GM18858 (cell line): ENCODE data around the gene ECHS1.

Experiments used
- ATAC-seq: cut with Tn5 transposase; IDR thresholded peaks from one replicate; pipeline ENCODE4 v1.9.1; 2021; ENCODE audit not compliant: unreplicated experiment

The ECHS1 gene

DNA sequence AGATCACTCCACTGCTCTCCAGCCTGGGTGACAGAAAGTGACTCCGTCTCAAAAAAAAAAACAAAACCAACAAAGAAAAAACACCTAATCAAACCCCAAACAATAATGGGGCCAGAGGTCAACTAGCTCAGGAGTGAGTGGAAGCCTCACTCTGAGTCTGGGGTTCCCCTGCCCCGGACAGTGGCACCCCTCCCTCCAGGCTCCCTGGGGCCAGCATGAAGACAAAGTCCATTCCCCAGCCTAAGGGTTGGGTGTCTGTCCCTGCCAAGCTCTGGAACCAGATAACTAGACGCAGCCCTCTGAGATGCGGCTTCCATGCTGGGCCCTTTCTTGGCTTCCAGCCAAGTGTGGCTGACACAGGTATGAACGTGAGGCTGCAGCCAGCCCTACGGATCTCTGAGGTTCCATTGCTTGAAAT is 13.6 kb downstream of the ECHS1 start:
- no peak for ATAC-seq

DNA sequence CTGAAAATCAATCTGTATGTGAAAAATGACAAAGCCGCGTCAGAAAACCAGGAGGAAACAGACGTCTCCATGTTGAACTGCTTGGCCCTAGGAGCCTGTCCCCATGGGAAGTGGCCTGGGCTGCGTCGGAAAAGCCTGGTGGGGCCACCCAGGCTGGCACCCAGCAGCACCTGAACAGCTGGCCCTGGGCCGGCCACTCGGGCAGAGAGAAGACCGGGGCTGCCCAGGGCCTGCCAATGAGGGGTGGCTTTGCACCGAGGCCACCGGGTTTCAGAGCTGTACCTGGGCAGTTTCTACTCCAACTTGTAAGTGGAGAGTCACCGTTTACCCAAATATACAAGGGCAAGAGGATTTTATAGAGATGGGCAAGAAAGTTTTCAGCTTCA is 14.2 kb downstream of the ECHS1 start:
- no peak for ATAC-seq

DNA sequence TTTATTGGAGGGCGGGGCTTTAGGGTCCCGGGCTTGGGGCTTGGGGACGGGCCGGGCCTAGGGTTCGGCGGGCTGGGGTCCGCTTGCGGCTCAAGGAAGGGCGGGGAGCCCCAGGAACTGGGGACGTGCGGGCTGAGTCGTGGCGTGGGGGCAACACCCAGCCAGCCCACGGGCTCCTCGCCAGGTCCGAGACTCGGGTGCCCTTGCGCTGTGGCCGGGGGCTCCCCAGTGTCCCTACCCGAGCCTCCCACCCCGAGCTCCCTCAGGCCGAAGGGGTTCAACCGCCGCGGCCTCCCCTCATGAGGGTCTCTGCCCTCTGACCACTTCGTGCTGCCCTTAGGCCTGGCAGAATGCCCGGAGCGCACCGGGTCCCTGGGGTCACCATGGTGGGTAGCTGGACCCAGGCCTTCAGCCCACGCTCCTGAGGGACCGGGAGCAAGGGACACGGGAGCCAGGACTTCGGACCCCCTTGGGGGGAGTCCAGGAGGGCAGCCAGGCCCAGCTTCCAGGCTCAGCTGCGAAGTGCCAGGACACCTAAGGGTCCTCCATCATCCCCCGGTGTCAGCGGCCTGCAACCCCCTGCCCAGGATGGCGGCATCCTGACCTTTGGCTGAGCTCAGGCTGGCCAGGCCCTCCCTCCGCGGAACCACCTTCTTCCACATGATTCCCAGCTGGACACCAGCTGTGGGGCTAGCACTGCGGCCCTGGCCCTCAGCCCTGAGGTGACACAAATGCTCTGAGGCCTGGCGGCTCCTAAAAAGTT is 14.8 kb downstream of the ECHS1 start:
- no peak for ATAC-seq

DNA sequence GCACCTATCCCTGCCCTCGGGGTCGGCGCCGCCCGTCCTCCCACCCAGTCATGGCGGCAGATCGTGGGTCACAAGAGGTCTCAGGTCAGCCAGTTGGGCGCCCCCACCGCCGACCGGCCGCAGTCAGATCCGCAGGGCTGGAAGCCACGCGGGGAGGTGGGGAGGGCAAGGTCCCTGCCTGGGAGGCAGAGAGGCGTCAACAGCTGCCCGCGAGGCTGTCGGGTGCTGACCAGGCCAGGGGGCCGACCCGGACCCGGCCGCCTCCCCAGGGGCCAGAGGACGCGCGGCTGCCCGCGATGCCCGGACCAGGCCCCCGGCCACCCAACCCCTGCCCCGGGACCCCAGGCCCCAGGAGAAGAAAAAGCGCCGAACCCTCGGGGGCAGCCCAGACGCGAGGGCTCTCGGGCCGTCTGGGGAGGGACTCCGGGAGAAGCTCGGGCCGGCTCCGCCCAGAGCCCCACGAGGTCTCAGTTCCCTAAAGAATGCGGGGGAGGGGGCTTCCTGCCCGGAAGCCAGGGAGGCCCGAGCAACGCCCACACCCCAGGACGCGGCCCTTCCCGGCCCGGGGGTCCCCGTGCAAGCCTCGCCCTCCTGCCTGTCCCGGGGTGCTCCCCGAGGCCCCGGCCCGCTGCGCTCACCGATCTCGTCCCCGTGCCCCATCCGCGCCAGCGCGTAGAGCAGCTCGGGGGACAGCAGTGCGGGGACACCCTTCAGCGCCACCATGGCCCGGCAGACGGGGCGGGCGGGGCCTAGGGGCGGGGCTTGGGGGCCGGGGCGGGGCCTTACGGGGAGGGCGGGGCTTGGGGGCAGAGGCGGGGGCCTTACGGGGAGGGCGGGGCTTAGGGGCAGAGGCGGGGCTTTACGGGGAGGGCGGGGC is 15.6 kb downstream of the ECHS1 start, which contains the start of gene FUOM:
Gene FUOM, minus strand, starts transcription at position 735 of the 877 bp plus-strand sequence. Its CDS starts 12 bp downstream, at position 723.
- ATAC-seq, result peak; percentile 58

DNA sequence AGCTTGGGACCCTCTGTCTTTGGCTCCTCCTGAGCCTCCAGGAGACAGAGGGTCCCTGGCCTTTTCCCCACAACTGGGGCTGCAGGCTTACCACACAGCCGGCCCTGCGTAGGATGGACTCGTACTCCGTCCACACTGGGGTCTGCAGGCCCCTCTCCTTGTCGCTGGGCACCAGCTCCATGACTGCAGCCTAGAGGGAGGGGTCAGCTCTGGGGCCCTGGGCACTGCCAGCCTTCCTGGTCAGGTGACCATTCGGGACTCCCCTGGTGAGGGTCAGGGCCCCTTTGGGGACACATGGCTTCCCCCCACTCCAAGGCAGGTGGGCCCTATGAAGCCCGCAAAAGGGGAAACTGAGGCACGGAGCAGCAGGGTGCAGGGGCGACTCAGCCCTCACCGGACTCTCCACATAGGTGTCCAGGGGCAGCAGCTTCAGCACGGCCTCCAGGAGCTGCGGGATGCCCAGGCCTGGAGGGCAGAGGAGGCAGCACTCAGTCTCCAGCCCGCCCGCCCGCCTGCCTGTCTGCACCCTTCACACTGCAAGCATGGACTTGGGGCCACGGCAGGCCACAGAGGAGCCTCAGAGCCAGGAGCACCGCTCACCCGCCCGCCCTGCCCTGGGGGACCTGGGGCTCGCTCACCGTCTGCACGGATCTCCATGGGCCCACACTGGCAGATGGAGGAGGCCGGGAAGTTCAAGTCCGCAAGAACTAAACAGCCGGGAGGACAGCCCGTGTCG is 16.4 kb downstream of the ECHS1 start:
- ATAC-seq, result no peak

DNA sequence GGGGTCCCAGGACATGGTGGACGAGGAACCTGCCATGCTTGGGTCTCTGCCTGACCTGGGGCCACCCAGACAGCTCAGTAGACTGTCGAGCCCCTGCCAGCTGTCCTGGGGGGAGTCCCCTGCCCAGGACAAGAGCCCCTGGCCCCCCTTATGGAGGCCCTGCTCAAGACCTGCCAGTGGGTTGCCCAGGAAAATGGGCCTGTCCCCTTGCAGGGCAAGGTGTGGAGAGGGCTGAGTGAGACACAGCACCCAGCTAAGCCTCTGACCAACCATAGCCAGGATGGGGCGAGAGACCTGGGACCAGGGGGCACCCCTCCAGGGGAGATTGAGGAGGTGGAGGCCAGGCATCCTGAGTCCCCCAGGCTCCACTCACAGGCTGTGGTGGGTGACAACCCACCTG is 17.2 kb downstream of the ECHS1 start:
- ATAC-seq, result no peak

DNA sequence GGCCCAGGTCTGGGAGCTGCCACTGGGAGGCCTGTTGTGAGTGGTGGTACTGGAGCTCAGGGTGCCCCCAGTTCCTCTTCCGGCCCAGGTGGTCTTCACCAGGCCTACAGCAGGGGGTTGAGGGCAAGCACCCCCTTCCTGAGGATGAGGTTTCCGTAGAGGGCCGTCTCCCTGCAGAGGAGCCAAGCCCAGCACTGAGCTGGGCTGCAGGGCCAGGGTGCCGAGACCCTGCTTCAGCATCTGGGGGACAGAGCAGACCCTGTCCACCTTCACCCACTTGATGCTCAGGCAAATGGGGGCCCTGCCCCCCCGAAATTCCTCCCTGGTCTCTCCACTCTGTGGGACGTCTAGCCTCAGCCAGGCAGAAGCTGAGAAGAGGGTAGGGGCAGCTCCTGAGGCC is 17.9 kb downstream of the ECHS1 start:
- ATAC-seq, result no peak

DNA sequence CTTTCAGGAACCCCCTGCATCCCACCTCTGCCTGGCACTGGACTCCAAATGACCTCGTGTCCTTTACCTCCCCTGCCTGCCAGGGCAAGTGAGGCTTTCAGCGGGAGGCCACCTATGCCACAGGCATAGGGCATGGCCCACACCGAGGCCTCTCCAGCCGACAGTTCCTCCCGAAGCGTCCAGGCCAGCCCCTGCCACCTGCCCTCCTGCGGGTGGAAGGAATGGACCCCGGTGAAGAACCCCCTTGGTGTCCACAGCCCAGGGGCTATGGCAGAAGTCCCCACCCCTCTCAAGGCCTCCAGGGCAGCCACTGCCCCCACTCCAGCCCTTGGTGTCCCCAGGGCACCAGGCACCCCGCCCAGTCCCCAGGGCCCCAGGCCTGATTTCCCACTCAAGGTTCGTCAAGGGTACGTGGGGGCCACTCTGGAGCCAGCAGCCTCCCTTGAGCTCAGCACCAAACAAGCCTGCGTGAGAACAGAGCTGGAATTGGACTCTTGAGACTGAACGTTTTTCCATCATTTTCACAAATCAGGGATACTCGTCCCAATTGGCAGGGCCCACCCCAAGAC is 18.4 kb downstream of the ECHS1 start:
- ATAC-seq, result no peak

DNA sequence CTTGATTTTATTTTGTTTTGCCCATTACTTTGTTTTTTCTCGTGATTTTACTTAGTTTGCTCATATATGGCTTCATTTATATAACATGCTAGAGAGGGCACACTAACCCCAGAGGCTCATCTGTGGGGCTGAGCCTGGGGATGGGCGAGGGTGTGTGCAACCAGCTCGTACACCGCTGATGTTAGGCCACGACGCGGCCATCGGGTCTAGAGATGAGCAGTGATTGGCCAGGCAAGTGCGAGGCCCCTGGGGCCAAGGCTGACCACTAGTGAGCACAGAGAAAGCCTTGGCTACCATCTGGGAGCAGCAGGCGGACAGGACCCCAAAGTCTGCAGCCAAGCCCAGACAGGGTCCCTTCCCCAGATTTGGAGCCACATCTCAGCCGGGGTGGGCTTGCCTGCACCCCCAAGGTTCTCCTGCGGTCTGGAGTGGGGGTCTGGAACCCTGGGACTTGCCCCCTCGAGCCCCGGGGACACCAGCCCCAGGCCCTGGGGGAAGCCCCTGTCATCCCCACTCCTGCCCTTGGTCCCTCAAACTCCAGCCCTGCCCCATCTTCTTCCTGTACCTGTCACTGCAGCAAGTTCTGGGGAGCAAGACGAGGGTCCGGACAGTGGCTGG is 19.1 kb downstream of the ECHS1 start:
- no peak for ATAC-seq

DNA sequence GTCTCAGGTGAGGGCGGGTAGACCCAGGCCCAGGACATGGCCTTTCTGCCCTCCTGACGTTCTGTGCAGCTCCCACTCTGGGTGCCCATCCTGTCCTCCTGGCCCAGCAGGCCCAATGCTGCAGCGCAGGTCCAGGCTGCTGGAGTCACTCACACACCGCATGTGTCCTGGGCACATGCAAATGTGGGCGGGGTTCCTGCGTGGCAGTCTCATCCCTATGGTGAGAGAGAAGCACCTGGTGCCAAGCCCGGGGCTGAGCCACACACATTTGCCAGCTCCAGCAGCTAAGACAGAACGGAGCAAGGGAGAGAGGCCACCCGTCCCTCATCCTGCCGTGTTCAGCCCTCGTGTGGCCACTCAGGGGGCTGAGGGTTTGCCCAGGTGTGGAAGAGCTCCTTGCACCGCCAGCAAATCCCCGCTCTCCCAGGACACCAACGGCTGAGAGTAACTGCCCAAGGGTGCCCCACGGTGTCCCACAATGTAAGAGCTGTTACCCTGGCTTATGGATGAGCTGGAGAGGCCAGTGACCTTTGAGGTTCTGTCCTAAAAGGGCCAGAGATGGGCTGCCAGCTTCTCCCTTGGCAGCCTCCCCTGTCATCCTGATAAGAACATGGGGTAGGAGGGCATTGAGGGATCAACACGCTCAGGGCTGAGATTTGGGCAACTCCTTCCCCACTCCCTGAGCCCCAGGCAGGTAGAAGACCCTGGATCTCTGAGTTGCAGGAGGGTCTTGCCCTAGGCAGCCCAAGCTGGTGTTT is 19.8 kb downstream of the ECHS1 start:
- ATAC-seq, result no peak

DNA sequence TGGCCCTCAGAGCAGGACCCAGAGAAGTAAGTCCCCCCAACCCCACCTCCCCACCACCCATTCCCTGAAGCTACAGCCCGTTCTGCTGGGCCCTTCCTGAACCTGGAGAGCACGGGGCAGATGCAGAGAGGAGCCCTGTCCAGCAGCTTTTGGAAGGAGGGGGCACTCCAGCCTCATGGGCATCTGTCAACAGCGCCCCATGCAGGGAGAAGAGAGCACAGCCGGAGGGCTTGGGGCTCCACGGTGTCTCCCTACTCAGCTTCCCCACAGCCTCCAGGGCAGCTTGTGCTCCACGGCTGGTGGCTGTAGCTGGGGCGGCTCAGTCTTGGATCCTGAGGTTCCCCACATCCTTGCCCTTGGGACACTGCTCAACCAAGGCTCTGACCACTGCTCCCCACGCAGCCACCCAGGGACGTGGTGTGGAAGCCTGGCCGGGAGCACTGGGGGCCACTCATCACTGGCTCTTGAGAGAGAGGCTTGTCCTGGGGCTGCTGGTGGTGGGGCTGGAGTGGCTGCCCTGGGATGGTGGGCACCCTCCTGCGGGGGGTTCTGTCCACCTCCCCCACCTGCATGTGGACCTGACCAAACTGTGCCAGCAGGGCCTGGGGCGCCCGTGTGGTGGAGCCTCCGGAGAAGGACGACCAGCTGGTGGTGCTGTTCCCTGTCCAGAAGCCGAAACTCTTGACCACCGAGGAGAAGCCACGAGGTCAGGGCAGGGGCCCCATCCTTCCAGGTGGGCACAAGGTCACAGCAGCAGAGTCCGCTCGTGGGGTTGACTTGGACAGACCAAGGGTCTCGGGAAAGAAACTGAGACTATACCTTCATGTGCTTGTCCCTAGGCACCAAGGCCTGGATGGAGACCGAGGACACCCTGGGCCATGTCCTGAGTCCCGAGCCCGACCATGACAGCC is 21.5 kb downstream of the ECHS1 start:
- no peak for ATAC-seq

DNA sequence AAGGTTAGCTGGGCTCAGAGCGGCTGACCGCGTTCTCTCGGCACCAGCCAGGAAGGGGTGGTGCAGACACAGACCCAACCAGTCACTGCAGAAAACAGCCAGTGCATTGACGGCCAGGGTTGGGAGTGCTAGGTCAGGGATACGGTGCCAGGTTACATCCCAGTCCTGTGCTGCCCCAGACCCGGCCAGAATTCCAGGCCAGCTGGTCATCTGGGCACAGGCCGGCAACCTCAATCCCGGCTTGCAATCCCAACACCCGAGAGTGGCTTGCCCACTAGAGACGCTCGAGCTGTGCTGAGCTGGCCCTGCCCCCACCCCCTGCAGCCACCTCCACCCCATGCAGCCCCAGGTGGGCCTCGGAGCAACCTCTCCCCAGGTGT is 22.2 kb downstream of the ECHS1 start:
- no peak for ATAC-seq

DNA sequence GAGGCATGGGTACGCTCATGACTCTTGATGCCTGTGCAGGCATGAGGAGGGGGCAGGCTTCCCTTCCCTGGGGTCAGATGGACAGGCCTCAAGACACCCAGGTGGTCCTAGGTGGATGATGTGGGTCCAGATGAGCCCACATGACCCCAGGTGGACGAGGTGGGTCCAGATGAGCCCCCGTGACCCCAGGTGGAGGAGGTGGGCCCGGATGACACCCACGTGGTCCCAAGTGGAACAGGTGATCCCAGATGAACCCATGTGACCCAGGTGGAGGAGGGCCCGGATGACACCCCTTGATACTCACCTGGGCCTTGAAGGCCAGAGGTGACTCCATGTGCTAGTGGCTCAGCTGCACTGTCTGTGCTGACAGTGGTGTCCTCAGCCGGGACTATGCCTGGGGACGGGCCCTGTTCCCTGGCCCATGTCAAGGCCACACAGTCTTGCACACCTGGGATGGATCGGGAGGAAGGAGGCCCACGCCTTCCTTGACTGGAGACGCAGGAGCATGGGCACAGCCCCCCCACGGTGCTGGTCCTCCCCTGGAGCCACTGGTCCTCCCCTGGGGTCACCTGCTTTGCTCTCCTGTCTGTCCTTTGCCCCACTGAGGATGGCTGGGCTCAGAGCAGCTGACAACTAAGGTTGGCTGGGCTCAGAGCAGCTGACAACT is 22.7 kb downstream of the ECHS1 start:
- ATAC-seq, result no peak

DNA sequence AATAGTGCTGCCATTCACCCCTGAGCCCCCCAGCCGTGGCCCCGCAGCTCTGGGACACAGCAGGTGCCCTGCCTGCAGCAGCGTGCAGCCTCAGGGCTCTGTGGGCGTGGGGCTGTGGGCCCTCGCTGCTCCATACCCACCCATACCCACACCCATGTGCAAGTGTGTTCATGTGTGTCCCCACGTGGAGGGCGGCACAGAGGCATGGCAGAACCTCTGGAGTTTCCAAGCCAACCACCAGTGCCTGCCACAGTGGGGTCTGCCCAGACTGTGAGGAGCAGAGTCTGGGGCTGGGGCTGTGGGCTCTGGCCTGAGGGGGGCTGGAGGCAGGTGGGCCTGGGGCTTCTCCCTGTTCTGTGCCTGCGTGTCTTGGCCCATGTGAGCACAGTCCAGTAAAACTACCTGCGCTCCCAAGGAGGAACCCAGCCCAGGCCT is 23.6 kb downstream of the ECHS1 start:
- ATAC-seq, result no peak

DNA sequence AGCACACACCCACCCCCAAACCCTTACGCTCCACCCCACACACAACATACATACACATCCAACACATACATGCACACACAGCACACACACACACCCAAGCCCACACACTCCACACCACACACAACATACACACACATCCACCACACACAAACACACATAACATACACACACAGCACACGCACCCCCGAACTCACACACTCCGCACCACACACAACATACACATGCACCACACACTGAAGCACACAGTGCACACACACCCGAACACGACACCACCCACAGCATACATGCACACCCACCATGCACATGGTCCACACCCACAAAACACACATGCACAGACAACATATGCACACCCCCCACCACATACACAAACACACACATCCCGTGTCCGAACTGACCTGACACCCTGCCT is 24.0 kb downstream of the ECHS1 start:
- ATAC-seq, result no peak

DNA sequence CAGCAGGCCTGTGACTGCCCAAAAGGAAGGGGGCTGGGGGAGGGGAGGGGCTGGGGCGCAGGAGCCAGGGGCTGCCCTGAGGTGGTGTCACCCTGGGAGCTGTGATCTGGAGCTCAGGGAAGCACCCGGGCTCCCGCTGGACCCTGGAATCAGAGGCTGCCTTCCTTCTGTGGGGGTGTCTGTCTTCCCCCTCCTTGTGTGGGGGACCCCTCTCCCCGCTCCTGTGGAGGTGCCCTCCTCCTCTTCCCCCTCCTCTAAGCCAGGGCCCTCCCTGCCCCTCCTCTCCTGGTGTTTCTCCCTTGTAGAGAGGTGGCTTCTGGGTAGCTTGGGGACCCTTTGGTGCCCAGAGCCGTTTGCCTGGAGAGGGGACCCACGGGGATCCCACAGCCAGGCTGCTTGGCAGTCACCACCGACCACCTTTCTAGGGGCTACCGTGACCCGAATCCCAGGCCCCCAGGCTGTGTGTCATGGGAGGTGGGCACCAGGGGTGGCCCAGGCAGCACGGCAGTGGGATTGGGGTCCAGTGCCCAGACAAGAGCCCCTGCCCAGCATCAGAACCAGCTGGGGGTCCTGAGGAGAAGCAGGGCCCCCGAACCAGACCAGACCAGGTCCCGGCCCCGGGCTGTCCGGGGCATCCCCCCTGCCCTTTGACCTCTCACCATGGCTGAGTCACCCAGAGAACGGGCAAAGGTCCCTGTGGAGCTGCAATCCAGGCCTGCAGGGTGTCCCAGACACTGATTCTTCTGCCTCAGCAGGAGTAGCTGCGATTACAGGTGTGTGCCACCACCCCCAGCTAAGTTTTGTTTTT is 25.2 kb downstream of the ECHS1 start:
- ATAC-seq, result no peak

DNA sequence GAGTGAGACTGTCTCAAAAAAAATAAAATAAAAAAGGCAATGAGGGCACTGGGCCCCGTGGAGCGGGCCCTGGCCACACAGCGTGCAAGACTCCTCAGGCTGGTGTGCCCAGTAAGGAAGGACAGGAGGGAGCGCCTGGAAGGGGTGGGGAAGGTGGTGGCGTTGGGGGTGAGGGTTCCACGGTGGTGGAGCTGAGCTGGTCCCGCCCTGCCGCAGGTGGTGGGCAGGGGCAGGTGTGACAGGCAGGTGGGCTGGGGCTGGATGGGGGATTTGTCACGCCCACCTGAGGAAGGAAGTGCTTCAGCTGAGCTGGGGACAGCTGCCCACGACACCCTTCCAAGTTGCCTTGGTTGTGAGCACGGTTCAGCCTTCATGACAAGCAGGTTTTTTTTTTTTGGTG is 26.7 kb downstream of the ECHS1 start:
- no peak for ATAC-seq

DNA sequence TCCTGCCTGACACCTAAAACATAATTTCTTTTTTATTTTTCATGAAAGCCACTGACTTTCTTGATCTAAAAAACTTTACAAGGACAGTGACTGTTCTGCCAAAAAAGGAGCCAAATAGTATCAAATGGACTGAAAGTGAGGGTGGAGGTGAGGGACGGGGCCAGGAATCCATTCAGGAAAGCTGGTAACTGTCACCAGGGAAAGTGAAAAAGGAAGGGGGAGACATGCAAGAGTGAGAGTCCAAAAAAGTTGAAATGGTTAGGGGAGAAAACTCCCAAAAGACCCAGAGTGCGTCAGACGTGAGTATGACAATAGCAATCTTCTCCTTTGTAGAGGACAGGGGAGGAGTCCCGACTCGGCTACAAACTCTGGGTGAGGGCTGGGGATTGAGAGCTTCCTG is 28.9 kb downstream of the ECHS1 start:
- ATAC-seq, result no peak
